GM12874 (cell line): ENCODE results near the gene NCBP3.

Experiments used
- TF ChIP-seq, protein P1 (sequence below): IDR thresholded peaks from 2 replicates; pipeline ENCODE4 v1.5.1; 2011; ENCODE audit warnings: low read depth, mild to moderate bottlenecking, control low read depth, low read length, moderate library complexity; ENCODE audit not compliant: insufficient read depth

Gene NCBP3

DNA sequence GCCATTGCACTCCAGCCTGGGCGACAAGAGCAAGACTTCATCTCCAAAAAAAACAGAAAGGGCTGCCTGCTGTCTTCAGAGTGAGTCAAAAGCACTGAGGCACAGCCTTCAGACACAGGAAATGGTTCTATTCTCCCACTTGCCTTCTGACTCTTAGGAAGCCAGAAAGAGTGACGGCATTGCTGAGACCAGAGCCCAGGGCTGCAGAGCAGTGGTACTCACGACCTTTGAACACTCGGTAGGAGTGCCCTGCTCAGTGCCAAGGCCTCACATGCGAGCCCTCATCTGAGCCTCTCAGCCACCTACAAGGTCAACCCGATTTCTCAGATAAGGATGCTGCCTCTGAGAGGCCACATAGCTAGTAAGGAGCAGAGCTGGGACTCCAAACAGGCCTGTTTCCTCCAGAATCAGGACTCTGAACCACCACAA is 41.5 kb downstream of the NCBP3 start:
- TF ChIP-seq, protein P1, sequence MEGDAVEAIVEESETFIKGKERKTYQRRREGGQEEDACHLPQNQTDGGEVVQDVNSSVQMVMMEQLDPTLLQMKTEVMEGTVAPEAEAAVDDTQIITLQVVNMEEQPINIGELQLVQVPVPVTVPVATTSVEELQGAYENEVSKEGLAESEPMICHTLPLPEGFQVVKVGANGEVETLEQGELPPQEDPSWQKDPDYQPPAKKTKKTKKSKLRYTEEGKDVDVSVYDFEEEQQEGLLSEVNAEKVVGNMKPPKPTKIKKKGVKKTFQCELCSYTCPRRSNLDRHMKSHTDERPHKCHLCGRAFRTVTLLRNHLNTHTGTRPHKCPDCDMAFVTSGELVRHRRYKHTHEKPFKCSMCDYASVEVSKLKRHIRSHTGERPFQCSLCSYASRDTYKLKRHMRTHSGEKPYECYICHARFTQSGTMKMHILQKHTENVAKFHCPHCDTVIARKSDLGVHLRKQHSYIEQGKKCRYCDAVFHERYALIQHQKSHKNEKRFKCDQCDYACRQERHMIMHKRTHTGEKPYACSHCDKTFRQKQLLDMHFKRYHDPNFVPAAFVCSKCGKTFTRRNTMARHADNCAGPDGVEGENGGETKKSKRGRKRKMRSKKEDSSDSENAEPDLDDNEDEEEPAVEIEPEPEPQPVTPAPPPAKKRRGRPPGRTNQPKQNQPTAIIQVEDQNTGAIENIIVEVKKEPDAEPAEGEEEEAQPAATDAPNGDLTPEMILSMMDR: no peak

DNA sequence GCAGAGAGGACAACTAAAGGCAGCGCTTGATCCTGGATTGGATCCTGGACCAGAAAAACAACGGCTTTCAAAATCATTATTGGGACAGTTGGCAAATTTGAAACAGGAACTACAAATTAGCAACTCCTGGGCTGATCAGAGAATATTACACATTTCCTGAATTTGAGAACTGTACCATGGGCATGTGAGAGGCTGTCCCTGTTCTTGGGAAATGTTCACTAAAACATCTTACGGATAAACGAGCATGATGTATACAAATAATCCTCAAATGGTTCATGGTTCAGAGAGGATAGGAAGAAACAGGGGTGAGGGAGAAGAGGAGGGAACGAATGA is 42.8 kb downstream of the NCBP3 start:
- TF ChIP-seq, protein P1: no peak

DNA sequence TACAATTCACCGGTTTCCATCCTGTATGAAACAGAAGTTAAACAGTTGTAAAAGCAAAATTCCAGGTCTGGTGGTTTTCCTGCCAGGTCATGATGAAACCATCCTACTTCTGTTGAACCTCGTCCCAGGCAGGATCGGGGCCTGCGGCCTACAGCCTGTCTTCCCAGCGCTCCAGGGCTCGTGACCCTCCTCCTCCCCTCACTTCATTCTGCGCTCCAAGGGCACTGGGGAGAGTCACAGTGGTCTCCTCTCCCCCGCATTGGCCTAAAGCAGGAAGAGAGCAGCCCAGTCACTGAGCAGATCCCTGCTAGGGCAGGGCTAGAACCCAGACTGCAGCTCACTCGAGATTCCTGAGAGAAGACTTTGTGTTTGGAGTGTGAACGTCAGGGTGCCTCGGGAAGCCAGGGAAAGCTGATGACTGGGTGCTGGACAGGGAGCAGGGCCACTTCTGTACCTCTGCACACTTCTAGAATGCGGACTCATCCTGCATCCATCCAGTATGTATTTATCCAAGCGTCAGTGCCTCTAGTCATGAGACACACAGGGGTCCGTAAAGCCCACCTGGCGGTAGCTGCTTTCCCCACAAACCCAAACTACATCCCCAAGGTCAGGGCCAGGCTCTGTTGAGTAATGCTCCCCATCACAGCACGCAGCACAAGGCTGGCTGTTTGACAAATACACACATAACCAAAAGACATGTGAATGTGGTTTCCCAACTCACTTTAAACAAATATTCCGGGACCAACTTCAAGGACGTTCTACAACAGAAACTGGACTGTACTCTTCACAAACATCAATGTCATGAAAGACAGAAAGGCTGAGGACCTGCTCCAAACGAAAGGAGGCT is 43.4 kb downstream of the NCBP3 start:
- TF ChIP-seq, protein P1: no peak

GRCh38 chr17:3801792-3802191 is 44.3 kb downstream of the NCBP3 start:
- TF ChIP-seq, protein P1: no peak

GRCh38 chr17:3801347-3801746 is 44.7 kb downstream of the NCBP3 start:
- TF ChIP-seq, protein P1: no peak

GRCh38 chr17:3800362-3801271 is 45.4 kb downstream of the NCBP3 start, which contains the start of gene ITGAE:
ITGAE (minus strand) TSS chr17:3801188; CDS start chr17:3801144, 44 bp downstream.
- TF ChIP-seq, protein P1: no peak
